HepG2 (cell line): ENCODE measurements around the gene DLG2.

Source experiments
- ETS1 ChIP-seq: sonication (generic); formaldehyde crosslinking; IDR thresholded peaks from 2 replicates; pipeline ENCODE4 v1.4.0; 2020; ENCODE audit warnings: missing genetic modification reagents
- PRDM15 ChIP-seq: sonication (generic); formaldehyde crosslinking; IDR thresholded peaks from 2 replicates; pipeline ENCODE4 v1.4.0; 2020; ENCODE audit warnings: missing genetic modification reagents

GRCh38 chr11:84990141-84990540 lies 637.0 kb downstream of the DLG2 start:
- TF ChIP-seq PRDM15: no peak
- no peak for TF ChIP-seq ETS1 (CRISPR knock-in tag)
